ELF-1 (cell line): ENCODE results near the gene USP4.
"Not testable (repeated sequence)": the region's sequence is repeated elsewhere in the genome, so short reads cannot be mapped to it uniquely, and the experiment has no call there.

Source experiments
- DNase-seq: peaks from one replicate; pipeline ENCODE4 v3.0.0-alpha.2; 2016; ENCODE audit warnings: low read depth, low spot score

USP4 gene

GRCh38 chr3:49339941-49340800 is at the start of gene USP4:
TSS of gene USP4 (minus strand) at chr3:49340053. CDS start at chr3:49340024, 29 bp downstream.
- DNase-seq = peak; percentile 87

- DNase-seq = no peak
These were observed 49.4 kb upstream of the USP4 start for GRCh38 chr3:49389297-49389696.

GRCh38 chr3:49388289-49388820 is 48.5 kb upstream of the USP4 start:
- no peak for DNase-seq

- DNase-seq = no peak
These were observed 47.9 kb upstream of the USP4 start for GRCh38 chr3:49387721-49388120.

GRCh38 chr3:49386056-49386756 is 46.4 kb upstream of the USP4 start:
- no peak for DNase-seq

- DNase-seq = no peak
These were observed 45.8 kb upstream of the USP4 start for GRCh38 chr3:49385617-49386016.

- no peak for DNase-seq
These were observed 43.5 kb upstream of the USP4 start for GRCh38 chr3:49383387-49383786.

- DNase-seq = no peak
These were observed 38.5 kb upstream of the USP4 start for GRCh38 chr3:49378249-49378895.

GRCh38 chr3:49377483-49377882 is 37.6 kb upstream of the USP4 start:
- no peak for DNase-seq

- no peak for DNase-seq
These were observed 32.1 kb upstream of the USP4 start for GRCh38 chr3:49371946-49372345.

- no peak for DNase-seq
These were observed 30.9 kb upstream of the USP4 start for GRCh38 chr3:49370585-49371290.

GRCh38 chr3:49362561-49362960 is 22.7 kb upstream of the USP4 start:
- DNase-seq = no peak

GRCh38 chr3:49359623-49360022 is 19.8 kb upstream of the USP4 start:
- DNase-seq = no peak

GRCh38 chr3:49358884-49359225 is 19.0 kb upstream of the USP4 start:
- no peak for DNase-seq

- peak; percentile 98 for DNase-seq
These were observed 18.5 kb upstream of the USP4 start, which contains the start of gene GPX1 for GRCh38 chr3:49358217-49358883. TSS of gene GPX1 (minus strand) at chr3:49358353. CDS start at chr3:49358278, 75 bp downstream.

GRCh38 chr3:49357443-49358216 is 17.8 kb upstream of the USP4 start:
- DNase-seq = peak; percentile 59

- not testable (repeated sequence) for DNase-seq
These were observed 17.2 kb upstream of the USP4 start for GRCh38 chr3:49357095-49357442.

GRCh38 chr3:49352890-49353421 is 13.1 kb upstream of the USP4 start:
- DNase-seq = no peak

GRCh38 chr3:49352281-49352680 is 12.4 kb upstream of the USP4 start:
- no peak for DNase-seq

GRCh38 chr3:49351521-49352011 is 11.7 kb upstream of the USP4 start:
- DNase-seq = no peak
